ENCODE data around the gene NHEJ1. TPM values are rescaled to one million over a fixed set of nuclear protein-coding genes. Genes with fewer than 3 reads are reported as not detected.

NHEJ1 gene
- polyA plus RNA-seq, 1 of the 3 experiments (the other 2 are of a cell fraction) = 16.3 TPM

GRCh38 chr2:219028141-219028540, 132.5 kb downstream of the NHEJ1 start:
- Histone ChIP-seq H3K27me3 (ENCODE audit: insufficient read depth) (peaks cover 18% of the 10 kb centered on the region; the same call in 1 of the 2 replicates), H3K9me3 (no peaks in the 10 kb centered on the region), H4K20me1 (ENCODE audit: insufficient read depth) (no peaks in the 10 kb centered on the region), H3K79me2 (ENCODE audit: insufficient read depth) (no peaks in the 10 kb centered on the region), H3F3A (replicated peaks; ENCODE audit: insufficient read depth) (no peaks in the 10 kb centered on the region), H3K9ac (no peak overlapping the region), H3K36me3 (replicated peaks in 1 of 2; ENCODE audit: control insufficient read depth in 1 of 2, insufficient read depth in 2 of 2, low read length in 1 of 2) (no peaks in the 10 kb centered on the region), H3K9me2 (no peaks in the 10 kb centered on the region), H3K4me3 (ENCODE audit: low read depth in 2 of 2, low read length in 1 of 2) (no peak overlapping the region), H3K27ac (ENCODE audit: low read depth in 2 of 2, low read length in 1 of 2) (no peak overlapping the region), H3K4me2 (no peak overlapping the region), H3K4me1 (ENCODE audit: control insufficient read depth in 1 of 2, insufficient read depth in 2 of 2, low read depth in 1 of 2, low read length in 1 of 2) (peaks cover 0 to 5% of the 10 kb centered on the region in 2 experiments; a peak in 1 of 4 replicates), H2AFZ (ENCODE audit: low read depth) (no peak overlapping the region)
- no peak for TF ChIP-seq IRF3 (IDR thresholded peaks at IDR 0.05; ENCODE audit: low read depth, low read length)
- TF ChIP-seq CTCF (IDR thresholded peaks at IDR 0.05) = no peak
- TF ChIP-seq RXRA (IDR thresholded peaks at IDR 0.05; ENCODE audit: borderline replicate concordance, low read depth) = no peak
- no peak for TF ChIP-seq TAF1 (IDR thresholded peaks at IDR 0.05; ENCODE audit: borderline replicate concordance, low read depth, low read length)
- no peak for TF ChIP-seq SIN3A (IDR thresholded peaks at IDR 0.05; ENCODE audit: borderline replicate concordance, low read depth, low read length)
- no peak for TF ChIP-seq RCOR1 (IDR thresholded peaks at IDR 0.05; ENCODE audit: low read length)
- TF ChIP-seq PBX3 (IDR thresholded peaks at IDR 0.05) = no peak
- POLR2A ChIA-PET = no interaction called here
- CTCF ChIA-PET = interaction anchor here (1.0 to 10.9 kb wide), 16 partner anchors 11 to 176 kb away, joined by 3 to 238 read pairs (median 25); partner anchors contain the start of genes CFAP65, FEV, IHH and NHEJ1
- 20% methylated on average over 1 of the region's 5 CpGs for WGBS (ENCODE audit: low lambda C conversion rate)
- no peak for DNase-seq

GRCh38 chr2:219027511-219028055, 133.0 kb downstream of the NHEJ1 start:
- H3K4me3 ChIP-seq (ENCODE audit: low read depth in 2 of 2, low read length in 1 of 2) = no peak overlapping the region
- H3K27ac ChIP-seq (ENCODE audit: low read depth in 2 of 2, low read length in 1 of 2) = no peak overlapping the region
- no peaks in the 10 kb centered on the region for H3K36me3 ChIP-seq (replicated peaks in 1 of 2; ENCODE audit: control insufficient read depth in 1 of 2, insufficient read depth in 2 of 2, low read length in 1 of 2)
- ChIA-PET CTCF (interaction anchor here (1.0 to 10.9 kb wide), 17 partner anchors 10 to 175 kb away, joined by 3 to 238 read pairs (median 11); partner anchors contain the start of genes CFAP65, IHH and NHEJ1), POLR2A (no interaction called here)
- 73% methylated on average over 14 of the region's 22 CpGs for WGBS (ENCODE audit: low lambda C conversion rate)
- peaks cover 0 to 5% of the 10 kb centered on the region in 2 experiments; a peak in 1 of 4 replicates for H3K4me1 ChIP-seq (ENCODE audit: control insufficient read depth in 1 of 2, insufficient read depth in 2 of 2, low read depth in 1 of 2, low read length in 1 of 2)
- no peak overlapping the region for H2AFZ ChIP-seq (ENCODE audit: low read depth)
- H3K9ac ChIP-seq = no peak overlapping the region
- no peaks in the 10 kb centered on the region for H3K9me2 ChIP-seq
- H4K20me1 ChIP-seq (ENCODE audit: insufficient read depth) = no peaks in the 10 kb centered on the region
- peaks cover 18% of the 10 kb centered on the region; the same call in 1 of the 2 replicates for H3K27me3 ChIP-seq (ENCODE audit: insufficient read depth)
- DNase-seq = no peak
- no peaks in the 10 kb centered on the region for H3K79me2 ChIP-seq (ENCODE audit: insufficient read depth)
- H3K4me2 ChIP-seq = no peak overlapping the region
- no peaks in the 10 kb centered on the region for H3K9me3 ChIP-seq
- H3F3A ChIP-seq (replicated peaks; ENCODE audit: insufficient read depth) = no peaks in the 10 kb centered on the region
- no peak for TF ChIP-seq SMC3 (IDR thresholded peaks at IDR 0.05; ENCODE audit: low read depth, low read length)
- TF ChIP-seq PBX3 (IDR thresholded peaks at IDR 0.05) = no peak
- no peak for TF ChIP-seq MEF2A (IDR thresholded peaks at IDR 0.05; ENCODE audit: borderline replicate concordance, low read depth)
- TF ChIP-seq SIN3A (IDR thresholded peaks at IDR 0.05; ENCODE audit: borderline replicate concordance, low read depth, low read length) = no peak
- TF ChIP-seq FOXM1 (IDR thresholded peaks at IDR 0.05; ENCODE audit: low read depth) = no peak
- TF ChIP-seq MXI1 (IDR thresholded peaks at IDR 0.05; ENCODE audit: low read depth, low read length) = no peak
- no peak for TF ChIP-seq CTCF (IDR thresholded peaks at IDR 0.05)
- TF ChIP-seq TCF12 (IDR thresholded peaks at IDR 0.05) = no peak
- no peak for TF ChIP-seq ZBTB33 (IDR thresholded peaks at IDR 0.05; ENCODE audit: borderline replicate concordance, low read depth)
- no peak for TF ChIP-seq MAX (IDR thresholded peaks at IDR 0.05; ENCODE audit: low read depth)
